Left kidney (tissue), 2 donors: ENCODE measurements around the gene FADS3. TPM values are rescaled to one million over a fixed set of nuclear protein-coding genes. Genes with fewer than 3 reads are reported as not detected.

Source experiments
- DNase-seq: peaks from one replicate; pipeline ENCODE4 v3.0.0-alpha.2; 2013
- polyA plus RNA-seq: library from polyadenylated mRNA; unstranded; fragments of 120-200 nt; gene quantifications from one replicate; pipeline ENCODE4 v1.2.1, GENCODE V29; 2013; ENCODE audit not compliant: insufficient read length

Gene FADS3
- polyA plus RNA-seq, 1 donor: 13.8 TPM

DNA sequence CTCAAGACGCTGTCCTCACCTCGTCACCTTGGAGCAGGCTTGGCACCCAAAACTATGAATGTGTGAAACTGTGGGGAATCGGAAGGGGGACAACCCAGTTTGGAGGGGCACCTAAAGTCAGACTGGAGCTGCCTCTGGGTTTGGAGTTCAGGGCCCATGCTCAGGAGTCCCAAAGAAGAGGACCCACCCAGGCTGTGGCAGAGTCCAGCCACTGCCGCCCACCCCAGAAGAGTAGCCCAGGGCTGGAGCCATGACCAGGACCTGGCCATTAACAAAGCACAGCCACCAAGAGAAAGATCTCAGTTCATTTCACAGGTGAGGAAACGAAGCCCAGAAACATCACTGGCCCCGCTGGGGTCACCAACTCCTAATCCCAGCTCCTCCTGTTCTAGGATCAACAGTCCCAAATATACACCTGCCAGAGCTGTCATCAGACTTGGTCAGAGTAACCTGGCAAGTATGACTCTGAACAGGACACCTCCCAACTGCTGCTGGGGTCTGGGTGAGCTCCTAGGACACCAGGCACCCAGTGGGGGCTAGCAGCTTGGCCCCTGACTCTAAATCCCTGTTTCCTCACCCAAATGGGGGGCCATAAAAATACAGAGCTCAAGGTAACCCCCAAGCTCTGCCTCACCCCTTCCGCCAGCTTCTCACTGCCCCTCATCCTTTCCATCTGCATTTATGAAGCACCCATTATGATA, 23.3 kb upstream of the FADS3 start:
- DNase-seq: no peak

DNA sequence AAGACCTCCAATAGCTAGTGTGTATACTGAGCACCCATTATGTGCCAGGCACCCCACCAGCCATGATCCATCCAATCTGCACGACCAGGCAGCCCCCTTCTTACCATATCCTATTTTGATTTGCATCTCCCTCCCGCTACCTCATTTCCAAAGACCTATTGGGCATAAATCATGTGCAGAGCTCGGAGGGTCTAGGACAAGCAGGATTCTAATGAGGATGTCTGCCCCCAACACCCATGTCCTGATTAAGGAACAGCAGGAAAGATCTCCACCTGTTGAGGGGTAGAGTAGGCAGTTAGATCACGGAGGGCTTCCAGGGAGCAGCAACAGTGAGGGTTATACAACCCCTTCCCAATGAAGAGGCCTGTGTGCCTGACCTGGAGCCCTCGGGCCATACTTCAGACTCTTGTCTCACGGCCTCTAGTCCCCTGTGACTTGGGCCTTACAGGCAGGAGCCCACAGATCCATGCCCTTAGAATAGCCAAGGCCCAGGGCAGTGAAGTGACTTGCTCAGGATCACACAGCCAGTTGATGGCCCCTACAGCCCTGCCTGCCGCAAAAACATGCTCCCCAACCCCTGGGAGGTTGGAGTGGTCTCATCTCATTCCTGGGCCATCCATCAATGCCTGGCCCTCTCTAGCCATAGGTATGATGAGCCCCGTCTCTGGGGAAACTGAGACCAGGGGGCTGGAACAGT, 22.5 kb upstream of the FADS3 start:
- DNase-seq: no peak

DNA sequence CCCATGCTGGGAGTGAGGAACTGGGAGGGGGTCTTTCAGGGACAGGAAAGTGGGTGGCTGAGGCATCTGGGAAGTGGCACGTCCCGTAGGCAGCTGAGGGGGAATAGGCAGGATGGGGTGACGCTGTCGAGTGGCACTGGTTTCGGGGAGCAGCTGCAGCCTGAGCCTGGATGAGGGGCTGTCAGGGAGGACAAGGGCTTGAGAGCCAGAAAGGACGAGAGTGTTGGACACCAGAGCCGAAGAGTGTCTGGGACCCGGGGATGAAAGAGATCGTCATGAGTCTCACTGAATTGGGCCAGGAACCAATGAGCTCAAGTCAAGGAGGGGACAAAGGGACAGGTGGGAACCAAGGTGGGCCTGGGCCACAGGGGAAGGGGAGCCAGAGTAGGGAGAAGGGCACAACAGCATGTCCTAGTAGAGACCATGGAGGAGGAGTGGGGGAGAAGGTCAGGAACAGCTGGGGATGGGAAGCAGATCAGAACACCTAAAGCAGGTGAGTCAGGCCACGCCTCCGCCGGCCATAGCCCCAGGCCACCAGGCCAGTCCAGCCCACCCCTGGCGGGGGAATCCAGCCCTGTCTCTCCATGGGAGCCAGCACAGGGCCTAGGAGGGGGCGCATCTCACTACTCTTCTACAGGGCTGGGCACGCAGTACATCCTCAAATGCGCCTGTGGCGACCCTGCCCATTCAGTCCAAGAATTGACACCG, 21.8 kb upstream of the FADS3 start:
- no peak for DNase-seq

DNA sequence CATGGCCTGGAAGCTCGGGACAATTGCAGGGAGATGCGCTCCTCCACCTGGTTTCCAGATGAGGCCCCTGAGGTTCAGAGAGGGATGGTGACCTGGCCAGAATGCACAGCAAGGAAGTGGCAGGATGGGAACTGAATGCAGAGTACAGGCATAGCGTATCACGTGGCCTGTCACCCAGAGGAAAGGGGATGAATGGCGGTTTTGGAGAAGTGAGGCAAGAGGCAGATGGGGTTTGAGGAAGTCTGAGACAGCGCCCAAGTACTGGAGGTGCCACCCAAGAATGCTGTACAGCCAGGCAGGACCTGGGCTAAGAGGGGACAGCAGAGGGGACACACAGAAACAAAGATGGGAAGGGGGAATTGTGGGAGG, 21.2 kb upstream of the FADS3 start:
- DNase-seq: no peak

DNA sequence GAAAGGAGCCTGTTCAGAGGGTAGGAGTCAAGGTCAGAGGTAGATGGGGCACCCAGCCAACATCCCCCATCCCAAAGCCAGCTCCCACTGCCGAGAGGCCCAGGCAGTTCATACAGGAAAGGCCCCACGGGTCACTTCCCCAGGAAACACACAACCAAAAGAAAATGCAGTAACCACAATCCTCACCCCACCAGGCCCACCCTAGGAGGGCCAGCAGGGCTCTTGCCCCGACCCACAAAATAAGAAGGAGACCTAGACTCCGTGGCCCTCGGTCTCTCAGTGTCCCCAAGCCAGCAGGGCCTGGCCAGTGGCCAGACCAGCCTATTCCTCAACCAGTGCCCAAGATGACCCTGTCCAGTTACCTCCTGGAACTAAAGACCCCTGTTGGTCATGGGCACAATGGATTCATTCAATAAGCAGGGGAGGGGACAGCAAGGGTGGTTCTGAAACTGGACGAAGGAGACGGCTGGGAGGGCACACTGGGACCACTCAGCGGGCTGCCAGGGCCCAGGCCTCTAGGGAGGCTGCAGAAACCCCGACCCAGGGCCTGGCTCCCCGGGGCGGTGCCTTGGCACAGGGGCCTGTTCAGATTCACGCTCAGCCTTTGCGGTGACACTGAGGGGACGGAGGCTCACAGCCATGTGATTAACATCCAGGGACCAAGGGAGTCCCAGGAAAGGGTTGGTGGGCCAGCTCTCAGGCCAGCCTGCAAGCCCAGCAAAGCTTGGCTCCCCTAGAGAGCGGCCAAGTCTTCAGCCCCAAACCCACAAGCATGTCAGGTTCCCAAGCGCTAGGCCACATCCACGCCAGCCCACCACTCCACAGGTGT, 20.6 kb upstream of the FADS3 start:
- DNase-seq: no peak

DNA sequence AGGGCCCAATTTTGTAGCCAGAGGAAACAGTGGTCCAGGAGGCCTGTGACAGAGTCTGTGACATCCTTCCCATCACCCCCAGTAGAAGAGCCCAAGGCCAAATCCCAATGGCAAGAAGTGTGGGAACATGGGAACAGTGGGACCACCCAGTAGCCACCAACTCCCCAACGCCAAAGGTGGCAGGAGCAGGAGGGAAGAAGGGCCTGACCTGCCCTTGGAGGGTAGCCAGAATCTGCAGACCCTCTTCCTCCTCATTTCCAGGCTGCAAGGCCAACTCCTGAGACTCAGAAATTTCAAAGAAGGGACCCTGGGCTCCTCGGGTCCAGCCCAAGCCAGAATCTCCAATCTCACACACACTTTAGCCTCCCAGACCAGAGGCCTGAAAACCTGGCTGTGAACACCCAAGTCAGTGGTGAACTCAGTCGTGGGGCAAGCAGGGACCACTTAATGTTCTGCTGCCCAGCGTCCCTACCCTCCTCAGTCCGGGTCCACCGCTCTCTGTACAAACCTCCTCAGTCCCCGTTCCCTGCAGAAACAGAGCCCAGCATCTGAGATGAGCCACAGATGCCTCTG, 19.9 kb upstream of the FADS3 start:
- DNase-seq: no peak

DNA sequence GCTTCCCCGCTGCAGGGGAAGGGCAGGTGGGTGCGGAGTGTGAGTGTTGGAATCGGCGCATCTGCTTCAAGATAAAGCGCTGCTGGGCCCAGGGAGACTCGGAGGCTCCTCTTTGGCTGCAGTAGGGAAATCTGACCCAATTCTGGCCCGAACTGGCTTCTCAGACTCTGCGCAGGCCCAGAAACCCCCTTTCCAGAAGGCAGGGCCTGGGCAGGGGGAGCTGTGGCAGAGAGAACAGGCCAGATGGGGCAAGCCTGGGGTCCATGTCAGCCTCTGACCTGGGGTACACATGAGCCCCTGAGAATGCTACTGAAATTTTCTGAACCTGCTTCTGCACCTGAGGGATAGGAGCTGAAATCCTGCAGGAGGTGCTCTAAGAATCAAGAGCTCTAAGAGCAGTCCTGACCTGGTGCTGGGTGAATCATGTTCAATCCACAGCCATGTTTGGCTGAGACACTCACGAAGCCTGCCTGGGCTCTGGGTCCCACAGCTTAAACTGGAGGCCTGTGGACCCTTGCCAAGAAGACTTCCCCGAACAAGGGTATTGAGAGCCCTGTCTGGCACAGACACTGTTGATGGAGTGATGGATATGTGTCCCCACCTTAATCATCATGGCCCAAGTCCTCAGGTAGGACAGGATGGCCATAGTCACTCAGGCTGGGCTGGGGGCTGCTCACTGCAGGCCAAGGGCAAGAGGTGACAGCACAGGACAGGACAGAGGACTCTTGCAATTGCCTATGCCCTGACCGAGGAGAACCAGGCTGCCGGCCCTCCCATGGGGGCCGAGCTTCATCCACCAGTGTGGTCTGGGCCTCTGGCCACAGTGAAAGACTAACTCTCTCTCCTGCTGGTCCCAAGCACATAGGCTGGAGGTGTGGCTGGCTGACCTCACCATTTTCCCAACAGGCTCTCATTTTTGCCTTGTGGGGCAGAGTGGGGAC, 19.1 kb upstream of the FADS3 start:
- DNase-seq: no peak

DNA sequence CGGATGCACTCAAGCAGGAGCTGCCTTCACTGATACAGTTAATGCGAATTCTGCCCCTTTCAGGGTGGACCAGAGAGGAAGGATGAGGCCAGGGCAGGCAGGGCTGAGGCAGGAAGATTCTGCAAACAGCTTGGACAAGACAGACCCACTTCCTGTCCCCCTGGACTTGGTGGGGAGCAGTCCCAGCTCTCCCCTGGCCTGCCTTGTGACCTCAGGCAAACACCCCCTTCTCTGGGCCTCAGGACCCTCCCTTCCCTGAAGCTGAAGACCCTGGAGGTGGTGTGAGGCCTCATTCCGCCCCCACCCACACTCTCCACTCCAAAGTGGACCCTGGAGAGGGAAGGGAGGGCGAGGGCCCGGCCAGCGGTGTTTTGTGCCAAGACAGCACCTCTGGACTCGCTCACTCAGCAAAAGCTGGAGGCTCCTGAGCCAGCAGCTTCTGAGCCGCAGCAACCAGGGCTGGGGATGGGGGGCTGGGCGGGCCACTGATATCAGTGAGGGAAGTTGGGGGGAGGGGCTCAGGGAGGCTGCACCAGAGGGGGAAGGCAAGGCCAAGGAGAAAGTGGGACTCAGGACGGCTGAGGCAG, 17.5 kb upstream of the FADS3 start:
- no peak for DNase-seq

DNA sequence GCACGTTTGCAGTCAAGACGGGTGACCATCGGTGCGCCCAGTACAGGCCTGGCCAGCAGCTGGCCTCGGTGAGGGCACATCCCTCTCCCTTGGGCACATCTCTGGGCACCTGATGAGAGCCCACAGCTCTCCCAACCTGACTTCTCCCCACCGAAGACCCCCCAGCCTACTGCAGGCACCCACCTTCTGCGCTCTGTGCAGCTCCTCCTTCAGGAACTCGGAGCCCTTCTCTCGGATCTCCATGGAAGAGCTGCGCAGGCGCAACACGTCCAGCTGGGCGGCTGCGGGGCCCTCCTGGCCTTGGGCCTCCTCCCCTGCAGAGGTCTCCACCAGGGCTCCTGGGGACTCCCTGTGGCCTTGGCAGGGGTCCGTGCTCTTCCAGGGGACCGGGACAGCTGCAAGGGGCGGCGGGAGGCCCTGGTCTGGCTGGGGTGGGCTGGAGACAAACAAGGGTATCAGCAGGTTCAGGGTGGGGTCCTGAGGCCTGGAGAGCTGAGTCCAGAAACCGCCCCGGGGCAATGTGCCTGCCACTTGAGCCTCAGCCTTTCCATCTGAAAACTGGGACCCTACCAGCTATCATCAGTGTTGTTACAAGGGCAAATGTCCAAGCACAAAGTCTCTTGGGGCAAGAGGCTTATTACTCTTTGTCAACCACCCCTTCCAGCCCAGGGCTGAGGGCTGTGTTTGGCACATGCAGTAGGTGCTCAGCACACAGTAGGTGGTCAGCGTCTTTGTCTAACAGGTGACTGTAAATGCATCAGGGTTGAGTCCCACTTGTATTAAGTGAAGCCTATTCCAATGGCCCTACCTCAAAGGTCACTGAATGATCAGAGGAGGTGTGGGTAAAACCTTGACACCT, 16.8 kb upstream of the FADS3 start:
- DNase-seq: no peak

DNA sequence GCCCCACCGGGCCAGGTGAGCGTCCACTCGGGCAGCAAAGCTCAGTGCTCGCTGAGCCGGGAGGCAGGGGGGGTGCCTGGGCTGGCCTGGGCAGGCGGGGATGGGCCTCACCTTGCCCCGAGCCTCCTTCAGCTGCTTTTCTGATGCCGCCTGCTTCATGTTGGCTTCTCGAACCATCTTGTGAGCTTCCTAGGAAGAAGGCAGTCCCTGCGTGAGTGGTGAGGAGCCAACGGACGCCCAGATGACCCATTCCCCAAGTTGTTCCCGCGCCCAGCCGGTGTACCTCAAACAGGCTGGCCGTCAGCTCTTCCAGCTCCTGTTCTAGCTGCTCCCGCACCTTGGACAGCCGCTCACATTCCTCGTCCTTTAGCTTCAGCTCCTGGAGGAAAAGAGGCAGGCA, 15.9 kb upstream of the FADS3 start:
- no peak for DNase-seq

DNA sequence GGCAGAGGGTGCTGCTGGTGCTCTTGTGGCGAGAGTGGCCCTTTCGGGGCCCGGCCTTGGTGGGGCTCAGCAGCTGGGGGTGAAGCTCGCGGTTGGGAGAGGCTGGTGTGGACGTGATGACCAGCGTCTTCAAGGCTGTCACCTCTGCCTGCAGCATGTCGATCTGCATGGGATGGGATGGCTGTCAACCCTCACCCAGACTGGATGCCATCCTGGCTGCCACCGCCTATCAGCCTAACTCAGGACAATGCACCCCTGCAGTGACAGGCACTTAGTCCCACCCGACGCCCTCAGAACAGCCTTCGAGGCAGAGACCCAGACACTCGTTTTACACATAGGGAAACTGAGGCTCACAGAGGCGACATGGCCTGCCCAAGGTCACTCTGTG, 15.2 kb upstream of the FADS3 start:
- DNase-seq: no peak

DNA sequence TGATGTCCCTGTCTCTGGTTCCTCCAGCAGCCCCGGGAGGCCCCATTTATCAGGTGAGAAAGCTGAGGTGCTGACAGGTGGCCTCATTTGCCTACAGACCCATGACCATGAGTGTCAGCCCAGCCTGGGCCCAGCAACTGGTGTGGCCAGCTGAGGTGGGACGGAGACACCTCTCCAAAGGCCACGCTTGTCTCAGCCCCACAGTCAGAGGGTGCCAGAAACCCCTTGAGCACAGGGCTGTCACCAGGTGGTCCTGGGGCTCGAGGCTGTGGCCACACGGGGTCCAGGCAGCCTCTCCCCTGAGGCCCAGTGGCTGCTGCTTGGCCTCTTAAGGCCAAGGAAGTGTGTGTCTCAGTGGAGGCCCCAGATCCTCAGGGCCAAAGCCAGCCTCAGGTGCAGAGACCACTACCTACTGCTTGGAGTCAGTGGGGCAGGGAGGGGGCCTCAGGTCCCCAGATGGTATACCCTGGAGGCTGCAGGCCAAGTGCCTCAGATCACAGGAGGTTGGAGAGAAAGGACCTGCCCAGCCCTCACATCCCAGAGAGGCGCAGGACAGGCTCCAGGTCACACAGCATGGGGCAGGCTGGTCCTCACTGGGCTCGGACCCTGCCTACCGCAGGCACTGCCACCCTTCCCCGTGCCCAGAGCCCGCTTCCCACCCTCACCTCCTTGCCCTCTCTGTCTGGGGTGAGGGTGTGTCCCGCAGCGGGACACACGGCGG, 14.6 kb upstream of the FADS3 start:
- no peak for DNase-seq

DNA sequence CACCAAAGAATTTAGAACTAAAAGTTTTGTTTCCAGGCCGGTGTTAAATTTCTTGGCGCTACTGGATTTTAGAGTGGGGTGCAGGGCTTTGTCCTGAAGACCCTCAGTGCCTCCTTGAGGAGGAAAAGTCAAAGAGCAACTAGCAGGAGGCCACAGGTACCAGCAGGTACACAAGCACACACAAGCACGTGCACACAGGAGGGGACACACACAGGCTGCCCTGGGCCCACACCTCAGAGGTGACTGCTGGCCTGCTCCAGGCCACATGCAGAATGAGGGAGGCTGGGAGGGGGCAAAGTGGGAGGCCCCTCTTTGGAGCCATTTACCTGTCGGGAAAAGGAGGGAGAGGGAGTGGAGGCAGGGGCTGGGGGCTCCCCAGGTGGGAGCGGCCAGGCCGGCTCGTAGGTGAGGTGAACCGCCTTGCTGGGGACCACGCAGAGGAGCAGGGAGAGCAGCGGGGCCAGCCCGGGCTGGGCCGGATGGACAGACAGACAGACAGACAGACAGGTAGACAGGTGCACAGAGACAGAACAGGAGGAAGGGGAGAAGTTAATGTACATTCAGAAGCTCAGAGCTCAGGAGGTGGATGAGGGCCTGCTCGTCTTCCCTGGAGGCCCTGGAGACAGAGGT, 13.8 kb upstream of the FADS3 start:
- DNase-seq: no peak

DNA sequence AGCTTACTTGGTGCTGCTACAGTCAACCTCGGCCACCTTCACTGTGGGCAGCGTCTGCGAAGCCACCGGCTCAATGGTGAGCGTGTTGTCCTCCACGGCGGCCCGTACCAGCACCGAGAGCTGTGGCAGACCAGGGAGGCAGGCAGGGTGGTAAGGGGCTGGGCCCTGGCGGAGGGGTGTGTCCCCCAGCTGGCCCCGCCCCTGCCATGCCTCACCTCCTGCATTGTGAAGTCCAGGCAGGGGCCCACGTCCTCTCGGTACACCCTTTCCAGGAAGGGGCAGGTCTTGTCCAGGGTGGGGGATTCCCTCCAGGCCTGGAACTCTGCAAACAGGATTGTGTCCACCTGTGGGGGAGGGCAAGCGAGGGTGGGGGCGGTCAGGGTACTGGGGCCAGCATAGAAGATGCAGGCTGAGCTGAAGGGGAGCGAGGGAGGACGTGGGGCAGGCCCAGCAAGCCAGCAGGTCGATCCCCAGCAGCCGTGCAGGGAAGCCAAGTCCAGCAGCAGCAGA, 13.2 kb upstream of the FADS3 start:
- DNase-seq: no peak

DNA sequence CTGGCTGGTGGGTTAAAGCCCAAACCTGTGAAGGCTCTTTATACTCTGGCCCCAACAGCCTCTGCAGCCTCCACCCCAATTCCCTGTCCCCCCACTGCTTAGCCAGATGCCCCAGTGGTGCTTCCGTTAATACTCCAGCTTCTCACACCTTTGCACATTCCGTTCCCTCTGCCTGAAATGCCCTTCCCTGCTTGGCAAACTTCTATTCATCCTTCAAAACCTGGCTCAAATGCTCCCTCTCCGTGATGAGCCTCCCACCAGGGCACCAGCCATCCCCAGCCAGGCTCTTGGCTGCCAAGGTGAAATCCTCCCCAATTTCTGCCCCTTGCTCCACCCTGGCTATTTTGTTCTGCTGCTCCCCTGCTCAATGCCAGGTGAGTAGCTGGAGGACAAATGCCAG, 12.5 kb upstream of the FADS3 start:
- DNase-seq: no peak

DNA sequence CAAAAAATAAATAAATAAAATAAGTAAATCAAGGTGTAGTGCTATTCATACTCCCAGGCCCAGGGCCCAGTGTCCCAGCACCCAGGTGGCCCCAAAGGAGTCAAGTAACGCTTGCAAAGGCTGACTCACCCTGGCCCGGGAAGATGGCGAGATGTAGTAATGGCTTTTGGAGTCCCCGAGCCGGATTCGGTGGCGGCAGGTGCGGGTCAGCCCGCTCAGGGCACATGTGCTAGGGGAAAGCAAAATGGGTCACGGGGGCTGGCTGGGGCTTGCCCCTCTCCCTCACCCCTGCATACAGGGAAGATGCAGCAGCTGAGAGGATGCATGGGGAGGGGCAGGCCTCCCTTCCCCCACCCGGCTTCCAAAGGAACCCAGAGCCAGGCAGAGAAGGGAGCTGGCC, 11.0 kb upstream of the FADS3 start:
- no peak for DNase-seq

DNA sequence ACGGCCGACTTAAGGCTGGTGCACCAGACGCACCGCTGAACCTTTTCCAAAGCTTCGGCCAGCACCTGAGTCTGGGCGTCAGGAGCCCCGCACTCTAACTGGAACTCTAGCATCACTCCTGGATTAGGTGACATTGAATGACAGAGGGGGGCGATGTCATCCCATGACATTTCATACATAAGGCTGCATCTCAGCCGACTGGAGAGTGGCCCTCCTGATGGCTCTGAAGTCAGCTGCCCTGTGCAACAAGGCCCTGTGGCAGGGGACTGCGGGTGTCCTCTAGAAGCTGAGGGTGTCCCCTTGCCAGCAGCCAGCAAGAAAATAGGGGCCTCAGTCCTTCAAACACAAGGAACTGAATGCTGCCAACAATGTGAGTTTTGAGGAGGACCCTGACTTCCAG, 10.1 kb upstream of the FADS3 start:
- no peak for DNase-seq

DNA sequence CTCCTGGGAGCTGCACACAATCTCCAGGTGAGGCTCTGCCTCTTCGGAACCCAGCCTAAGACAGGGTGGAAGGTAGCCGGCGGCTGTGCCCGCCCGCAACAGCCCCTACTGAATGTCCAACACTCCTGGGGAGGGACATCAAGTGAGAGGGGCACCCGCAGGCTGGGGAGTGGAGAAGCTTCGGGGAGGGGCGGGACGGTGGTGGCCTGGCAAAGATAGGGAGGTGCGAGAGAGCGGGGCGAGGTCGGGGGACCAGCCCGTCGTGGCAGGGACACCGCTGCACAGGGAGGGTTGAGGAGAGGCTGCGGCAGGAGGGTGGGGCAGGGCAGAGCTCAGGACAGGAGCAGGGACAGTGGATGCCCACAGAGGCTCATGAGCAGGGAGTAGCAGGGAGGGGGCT, 8.9 kb upstream of the FADS3 start:
- no peak for DNase-seq
